ENCODE measurements around the gene TADA2B.
A peak's percentile ranks its signal among the peaks of the same experiment; 100 is the strongest.

TADA2B gene

DNA sequence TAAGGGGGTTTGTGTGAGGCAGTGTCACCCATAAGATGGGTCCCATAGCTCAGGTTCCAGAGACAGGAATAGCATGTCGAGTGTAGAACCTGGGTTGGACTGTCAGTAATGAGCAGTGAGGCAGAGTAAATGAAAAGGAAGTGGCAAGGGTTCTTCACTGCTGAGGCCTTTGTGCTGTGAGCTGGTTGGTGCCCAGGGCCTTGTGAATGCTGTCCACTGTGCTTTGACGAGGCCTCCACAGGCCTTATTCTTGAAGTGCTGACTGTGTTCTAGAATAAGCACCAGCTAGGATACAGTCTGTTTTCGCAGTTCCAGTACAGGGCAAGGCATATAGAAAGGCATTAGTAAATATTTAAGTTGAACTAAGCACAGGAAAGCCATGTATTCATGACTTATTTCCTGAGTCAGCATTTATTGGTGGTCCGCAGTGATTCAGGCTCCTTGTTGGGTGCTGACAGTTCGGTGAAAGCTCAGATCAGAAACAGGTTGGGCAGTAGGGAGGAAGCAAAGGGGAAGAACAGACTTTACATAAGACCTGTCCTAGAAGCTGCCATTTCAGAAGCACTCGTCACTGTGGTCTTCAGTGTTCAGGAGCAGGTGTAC, 25.6 kb upstream of the TADA2B start:
- DNase-seq (ENCODE audit: low read depth): no peak

DNA sequence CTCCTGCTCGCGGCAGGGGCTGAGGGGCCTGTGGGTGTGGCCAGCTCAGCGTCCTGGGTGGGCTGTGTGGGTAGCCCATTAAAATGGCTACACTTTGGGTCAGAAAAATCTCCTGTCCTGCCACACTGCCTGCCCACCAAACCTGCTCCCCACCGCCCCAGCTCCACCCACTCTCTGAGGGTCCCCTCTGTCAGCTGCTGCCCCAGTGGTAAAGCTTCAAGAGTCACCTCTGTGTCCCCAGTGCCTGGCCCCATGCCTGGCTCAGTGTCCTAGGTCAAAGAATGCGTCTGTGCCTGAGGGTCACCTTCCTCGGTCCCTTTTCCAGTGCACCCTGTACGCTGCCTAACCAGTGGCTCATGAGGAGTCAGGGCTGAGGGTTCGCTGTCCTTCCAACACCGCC, 24.9 kb upstream of the TADA2B start:
- DNase-seq (ENCODE audit: low read depth): no peak

DNA sequence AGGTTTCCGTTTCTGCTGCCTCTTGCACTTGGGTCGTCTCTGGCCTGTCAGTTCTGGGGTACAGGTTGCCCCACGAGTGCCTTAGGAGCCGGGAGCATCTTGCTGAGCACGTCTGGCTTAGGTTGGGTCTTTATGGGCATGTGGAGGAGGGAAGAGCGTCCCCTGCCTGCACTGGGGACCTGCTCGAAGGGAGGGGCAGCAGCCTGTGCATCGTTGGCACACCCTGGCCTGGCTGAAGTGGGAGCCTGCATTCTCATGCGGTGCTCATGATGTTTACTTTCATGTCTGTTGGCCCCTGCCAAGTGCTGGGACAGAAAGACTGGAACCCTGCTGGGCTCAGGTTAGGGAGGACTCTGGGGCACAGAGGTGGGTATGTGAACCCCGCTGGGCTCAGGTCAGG, 23.8 kb upstream of the TADA2B start:
- DNase-seq (ENCODE audit: low read depth): no peak

DNA sequence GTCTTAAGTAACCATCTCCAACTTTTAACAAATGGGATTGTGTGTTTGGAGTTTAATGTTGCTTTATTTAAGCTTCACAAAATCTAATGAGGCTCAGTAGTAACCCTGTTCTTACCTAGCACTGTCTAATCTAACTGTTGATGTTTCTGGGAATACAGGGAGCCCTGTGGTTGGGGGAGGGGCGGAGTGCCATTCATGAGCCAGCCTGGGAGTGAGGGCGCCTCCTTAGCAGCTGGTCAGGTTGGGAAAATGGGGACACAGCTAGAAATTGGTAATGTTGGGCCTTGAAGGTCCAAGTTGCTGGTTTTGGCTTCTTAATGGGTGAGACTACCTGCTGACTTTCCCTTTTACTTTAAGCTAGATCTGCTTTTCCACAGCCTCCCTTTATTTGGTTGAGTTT, 22.9 kb upstream of the TADA2B start:
- DNase-seq (ENCODE audit: low read depth): no peak

DNA sequence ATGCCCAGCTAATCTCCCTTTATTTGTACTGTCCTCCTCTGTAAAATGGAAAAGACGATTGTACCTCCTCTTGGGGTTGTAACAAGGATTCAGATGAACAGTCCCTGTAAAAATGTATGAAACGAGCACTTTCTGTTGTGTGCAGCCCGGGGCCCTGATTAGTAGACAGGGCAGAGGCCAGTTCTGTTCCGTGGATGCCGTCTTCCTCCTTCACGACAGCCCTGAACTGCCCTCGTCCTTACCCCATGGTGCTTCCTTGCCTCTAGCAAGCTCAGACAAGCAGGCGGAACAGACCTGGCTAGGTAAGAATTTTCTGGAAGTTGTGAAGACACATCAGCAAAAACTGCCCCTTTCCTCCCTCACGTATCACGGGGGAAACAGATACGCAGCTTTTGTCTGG, 22.3 kb upstream of the TADA2B start:
- no peak for DNase-seq (ENCODE audit: low read depth)

DNA sequence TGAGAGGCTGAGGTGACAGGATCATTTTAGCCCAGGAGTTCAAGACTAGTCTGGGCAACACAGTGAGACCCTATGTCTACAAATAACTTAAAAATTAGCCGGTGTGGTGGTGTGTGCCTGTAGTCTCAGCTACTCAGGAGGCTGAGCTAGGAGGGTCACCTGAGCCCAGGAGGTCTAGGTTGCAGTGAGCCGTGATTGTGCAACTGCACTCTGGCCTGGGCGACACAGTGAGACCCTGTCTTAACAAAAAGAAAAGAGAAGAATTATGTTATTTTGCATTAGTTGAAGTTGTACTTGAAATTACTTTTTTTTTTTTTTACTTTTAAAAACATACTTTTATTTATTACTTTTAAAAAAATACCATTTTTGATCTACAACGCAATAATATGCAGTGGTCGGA, 21.8 kb upstream of the TADA2B start:
- no peak for DNase-seq (ENCODE audit: low read depth)

DNA sequence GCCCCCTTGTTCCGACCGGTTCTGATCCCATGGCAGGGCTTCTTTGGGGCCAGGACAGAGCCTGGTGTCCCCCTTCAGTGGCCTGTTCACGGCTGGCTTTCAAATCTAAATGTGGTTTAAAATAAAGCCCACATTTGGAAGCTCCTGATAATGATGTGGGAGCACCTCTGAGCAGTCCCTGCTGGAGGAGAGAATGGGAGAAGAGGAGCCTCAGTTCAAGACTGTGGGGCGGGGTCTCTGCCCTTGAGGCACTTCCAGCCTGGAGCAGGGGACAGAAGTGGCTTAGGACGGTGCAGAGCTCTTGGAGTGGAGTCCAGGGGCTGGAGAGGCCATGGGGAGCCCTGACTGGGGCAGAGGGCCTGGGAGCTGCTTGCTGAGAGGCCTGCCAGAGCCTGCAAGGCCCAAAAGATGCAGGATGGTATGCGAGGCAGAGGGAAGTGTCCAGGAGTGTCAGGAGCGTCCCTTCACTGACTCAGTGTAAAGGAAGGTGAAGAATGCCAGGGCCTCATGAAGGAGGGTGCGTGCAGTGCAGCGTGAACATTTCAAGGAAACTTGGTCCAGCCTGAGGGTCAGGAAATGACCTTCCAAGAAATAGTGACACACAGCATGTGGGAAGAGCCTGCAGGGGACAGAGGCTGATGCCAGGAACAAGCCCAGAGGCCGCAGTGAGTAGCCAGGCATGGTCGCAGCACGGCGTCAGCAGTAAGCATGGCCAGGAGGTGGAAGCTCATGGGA, 21.1 kb upstream of the TADA2B start:
- peak; percentile 63 for DNase-seq (ENCODE audit: low read depth)

DNA sequence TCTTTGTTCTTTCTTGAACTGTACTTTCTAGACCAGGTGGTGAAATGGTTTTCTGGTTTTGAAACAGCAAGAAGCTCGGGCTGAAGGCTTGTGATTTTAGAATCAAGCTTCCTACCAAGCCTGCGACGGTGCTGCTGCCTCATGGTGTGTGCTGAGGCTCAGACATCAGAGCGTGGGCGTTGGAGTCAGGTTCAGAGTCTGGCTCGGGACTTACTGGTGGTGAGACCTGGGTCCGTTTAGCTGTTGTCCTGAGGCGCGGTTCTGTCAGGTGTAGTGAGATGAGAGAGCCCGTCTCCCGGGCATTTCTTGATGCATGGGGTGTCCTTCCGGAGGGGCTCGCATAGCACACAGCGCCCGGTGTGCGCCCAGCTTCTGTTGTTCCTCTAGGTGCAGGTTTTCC, 19.7 kb upstream of the TADA2B start:
- no peak for DNase-seq (ENCODE audit: low read depth)

DNA sequence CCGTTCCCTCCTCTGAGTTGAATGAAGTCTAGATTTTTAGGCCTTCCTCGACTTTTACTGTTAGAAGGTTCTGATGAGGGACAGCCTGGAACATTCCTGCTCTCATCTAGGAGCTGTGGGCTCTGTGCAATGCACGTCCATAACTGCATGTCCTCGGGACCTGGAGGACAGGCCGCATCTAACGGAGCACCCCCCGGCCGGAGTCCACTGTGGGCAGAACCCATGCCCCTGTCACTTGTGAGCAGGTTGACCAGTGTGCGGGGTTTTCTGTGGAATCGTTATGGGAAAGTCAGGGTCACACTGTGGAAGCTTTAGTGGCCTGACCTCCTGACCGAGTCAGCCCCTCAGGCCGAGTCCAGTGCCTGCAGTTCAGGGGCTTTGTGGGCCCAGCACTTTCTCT, 19.3 kb upstream of the TADA2B start:
- no peak for DNase-seq (ENCODE audit: low read depth)

DNA sequence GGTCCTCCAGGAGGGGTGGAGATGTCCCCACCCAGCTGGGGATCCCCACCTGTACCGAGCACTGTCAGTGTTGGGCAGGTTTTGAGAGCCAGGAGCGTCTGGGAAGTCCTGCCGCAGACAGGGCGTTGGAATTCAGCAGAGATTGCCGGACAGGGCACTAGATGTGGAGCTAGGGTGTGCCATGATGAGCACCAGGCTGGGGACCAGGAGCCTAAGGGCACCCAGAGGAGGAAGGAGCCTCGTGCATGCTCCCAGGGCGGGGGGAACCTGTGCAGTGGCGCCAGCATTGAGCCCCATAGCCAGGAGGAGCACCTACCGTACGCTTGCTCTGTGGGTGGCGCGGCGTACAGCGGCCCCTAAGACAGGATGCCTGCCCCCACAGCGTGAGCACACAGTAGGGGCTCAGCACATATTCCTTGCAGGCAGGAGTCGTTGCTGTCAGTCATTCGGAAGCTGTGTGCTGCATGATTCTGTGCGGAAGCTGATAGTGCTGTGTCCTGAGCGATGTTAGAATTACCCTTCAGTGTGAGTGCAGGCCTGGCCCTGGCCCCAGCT, 18.8 kb upstream of the TADA2B start:
- DNase-seq (ENCODE audit: low read depth): no peak

DNA sequence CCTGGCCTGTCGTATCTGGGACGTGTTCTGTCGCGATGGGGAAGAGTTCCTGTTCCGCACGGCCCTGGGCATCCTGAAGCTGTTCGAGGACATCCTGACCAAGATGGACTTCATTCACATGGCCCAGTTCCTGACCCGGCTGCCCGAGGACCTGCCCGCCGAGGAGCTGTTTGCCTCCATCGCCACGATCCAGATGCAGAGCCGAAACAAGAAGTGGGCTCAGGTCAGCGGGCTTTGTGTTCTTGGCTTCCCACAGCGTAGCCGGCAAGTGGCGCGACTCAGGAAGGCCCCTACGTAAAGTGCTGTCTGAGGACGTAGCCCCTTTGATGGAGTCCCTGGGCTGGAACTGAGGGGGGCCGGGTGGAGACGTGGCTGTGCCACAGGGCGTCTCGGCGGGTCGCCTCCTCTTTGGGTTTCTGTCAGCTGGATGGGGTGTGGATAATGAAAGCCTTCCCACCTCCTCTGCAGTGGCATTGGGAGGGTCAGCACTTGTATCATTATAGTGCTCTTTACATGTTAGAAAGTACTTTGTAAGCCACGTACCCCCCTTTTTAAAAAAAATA, 18.1 kb upstream of the TADA2B start:
- no peak for DNase-seq (ENCODE audit: low read depth)

DNA sequence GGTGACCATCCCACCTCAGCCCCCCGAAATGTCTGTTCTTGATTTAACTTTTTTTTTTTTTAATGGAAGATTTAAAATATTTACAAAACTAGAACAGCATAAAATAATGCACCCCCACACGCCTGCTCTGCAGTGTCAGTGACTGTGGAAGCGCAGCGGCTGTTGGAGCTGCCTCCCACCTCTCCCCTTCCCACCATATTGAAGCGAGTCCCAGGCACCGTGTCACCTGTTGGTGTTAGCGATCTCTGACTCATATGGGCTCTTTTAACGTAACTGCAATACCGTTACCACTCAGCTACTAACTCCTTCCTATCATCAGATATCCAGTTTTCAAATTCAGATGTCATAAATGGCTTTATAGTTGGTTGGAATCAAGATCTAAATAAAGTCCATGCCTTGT, 17.1 kb upstream of the TADA2B start:
- no peak for DNase-seq (ENCODE audit: low read depth)

DNA sequence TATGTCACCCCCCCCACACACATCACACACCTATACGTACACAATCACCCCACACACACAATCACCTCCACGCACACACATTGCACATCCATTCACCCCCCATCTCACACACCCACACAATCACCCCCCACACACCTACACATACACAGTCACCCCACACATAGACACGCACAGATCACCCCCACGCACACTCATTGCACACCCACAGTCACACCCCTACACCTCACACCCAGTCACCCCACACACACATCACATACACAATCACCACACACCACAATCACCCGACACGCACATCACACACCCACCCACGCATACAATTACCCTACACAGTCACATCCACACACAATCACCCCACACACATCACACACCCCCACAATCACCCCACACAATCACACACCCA, 15.9 kb upstream of the TADA2B start:
- no peak for DNase-seq (ENCODE audit: low read depth)

DNA sequence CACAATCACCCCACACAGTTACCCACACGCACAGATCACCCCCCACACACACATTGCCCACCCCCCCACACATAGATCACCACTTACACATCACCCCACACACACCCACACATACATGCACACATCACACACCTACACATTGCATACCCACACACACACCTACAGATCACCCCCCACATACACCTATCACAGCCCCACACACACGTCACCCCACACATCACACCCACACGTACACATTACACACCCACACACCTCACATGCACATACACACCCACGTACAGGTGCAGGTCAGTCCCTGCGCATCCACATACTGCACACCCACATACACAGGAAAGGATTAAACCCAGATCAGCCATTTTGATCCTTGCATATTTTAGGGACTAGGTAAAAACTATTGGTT, 15.3 kb upstream of the TADA2B start:
- no peak for DNase-seq (ENCODE audit: low read depth)

DNA sequence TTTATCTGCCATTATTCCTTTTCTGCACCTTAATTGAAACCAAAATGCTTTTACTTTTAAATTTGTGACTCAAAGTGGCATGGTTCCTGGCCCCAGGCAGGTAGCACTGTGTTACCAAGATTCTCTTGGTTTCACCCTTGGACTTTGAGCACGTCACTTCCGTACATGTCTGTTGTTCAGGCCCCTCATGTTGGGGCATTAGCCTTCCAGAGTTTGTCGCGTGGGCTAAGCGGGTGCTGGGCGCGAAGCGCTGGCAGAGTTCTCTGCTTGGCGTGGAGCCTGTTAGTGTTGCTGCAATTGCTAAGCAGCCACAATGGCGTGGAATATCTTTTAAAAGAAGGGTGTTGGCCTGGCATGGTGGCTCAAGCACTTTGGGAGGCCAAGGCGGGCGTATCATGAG, 14.0 kb upstream of the TADA2B start:
- no peak for DNase-seq (ENCODE audit: low read depth)

DNA sequence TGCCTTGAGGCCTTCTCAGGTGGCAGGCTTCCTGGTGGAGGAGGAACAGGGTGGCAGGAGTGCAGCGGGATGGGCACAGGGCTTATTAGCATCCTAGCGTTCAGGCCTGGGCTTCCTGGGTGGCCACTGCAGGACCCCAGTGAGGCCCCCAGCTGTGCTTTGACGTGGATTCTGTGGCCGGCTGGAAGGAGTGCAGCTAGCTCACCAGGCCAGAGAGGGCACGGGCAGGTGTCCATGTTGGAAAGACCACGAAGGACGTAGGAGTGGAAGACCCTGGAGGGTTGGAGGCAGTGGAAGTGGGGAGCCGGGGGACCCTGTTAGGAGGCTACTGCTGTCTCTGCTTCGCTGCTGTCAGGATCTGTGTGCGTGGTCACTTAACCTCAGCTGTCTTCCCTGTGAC, 13.3 kb upstream of the TADA2B start:
- no peak for DNase-seq (ENCODE audit: low read depth)

DNA sequence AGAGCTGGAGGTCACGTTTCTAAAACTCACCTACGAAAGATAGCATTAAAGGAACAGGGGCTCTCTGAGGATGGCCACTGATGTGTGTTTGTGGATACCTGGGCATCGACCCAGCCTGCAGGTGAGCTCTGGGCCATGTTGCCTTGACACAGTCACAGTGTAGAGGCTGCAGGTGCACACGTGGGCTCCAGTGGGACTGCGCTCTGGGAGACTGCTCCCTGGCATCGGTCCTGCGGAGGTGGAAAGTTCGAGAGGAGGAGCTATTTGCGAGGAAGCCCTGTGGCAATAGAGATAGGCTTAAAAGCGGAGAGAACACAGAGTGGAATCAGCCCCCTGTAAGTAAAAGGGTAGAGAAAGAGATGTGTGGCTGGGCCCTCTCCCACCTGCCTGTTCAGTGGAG, 12.3 kb upstream of the TADA2B start:
- DNase-seq (ENCODE audit: low read depth): no peak

DNA sequence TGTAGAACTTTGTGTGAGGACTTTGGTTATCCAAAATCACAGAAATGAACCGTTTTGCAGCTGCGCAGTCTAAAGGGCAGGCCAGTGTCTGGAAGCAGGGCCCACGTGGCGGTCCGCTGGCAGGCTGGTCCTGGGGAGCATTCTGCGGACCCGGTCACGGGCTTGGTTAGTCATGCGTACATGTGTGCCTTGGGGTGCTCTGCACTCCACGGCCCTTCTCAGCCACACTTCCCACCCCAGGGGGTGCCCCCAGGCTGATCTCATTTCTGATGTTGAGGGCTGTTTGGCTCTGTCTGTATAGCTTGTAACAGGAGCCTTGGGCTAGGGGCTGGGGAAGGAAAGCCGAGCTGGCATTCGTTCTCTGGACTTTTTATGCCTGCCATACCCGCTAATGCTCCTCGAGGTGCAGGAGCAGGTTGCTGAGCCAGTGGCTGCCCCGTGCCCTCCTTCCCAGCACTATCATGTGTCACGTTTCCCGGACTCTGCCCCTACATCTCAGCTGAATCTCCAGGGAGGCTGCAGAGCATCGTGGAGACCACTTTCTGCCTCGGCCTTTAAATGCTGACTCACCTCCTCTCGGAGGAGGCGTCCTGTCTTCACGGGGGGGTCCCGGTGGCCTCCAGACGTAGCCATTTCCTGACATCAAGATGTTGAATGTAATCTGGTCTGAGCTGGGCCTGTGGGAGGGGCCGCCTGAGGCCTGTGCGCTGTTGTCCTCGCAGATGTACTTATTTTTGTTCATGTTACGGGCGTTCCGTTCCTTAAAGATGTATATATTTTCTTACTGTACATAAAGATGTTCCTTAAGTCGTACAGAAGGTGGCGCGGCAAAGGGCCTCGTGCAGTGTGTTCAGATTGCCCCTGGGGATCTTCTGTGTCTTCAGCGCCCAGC, 11.4 kb upstream of the TADA2B start:
- no peak for DNase-seq (ENCODE audit: low read depth)

DNA sequence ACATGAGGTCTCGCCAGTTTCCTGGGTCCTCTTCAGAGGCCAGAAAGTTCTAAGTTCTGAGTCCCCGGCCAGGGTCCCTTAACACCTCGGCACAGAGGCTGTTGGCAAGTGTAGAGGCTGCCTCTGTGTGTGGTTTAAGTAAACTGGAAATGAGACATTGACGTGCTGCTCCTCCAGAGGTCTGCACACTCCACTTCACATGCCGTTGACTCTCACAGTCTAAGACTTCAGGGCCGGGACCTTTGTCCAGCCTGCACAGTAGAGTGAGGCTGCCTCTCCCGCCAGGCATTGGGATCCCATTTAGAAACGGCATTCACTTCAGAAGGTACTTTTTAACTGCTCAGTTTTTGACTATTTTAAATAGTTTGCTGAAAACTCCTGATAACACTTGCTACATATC, 10.6 kb upstream of the TADA2B start:
- no peak for DNase-seq (ENCODE audit: low read depth)

DNA sequence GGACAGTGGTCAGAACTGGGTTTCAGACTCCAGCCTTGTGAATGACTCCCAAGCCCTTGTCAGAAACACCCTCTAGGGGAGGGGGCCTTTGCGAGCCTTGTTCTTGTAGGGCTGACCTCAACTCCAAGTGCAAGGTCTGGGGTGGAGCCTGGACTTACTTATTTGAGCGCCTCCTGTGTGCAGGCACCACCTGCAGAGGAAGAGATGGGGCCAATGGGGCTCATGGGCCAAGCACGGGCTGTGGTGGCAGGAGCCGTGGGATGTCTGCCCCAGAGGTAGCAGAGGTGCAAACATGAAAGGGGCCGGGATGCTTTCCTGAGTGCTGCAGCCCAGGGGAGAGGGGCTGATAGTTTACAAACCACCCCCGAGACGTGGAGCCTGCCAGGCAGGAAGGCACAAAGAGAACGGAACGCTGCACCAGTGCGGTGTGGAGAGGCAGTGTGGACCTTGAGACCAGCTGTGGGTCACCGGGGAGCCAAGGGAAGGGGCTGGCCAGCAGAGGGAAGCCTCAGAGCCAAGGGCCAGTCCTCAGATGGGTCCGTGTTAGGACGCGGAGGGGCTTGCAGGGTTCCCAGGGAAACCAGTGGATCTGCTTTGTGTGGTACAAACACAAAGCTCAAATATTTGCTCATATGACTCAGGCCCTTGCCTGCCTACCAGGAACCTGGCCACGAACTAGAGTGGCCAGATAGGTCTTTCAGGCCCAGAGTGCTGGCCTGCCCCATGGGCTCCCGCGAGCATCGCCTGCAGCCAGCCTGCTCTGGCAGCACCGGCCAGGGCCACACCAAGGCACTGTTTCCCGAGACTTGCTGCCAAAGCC, 8.7 kb upstream of the TADA2B start:
- peak; percentile 42 for DNase-seq (ENCODE audit: low read depth)

DNA sequence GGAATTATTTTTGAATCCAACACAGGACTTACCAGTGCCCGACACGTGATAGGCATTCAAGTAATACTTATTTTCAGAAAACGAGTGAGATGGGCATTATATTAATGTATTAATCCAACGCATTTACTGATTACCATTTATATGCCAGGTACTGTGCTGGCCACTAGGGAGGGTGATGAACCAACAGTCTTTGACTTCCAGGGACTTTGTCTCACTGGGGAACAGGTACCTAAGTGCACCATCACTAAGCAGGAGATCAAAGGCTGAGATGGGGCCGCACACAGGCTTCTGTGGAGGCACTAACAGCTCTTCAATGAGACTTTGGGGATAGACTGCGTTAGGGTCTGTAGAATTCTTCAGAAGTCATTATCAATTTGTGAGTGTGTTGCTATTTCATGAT, 5.7 kb upstream of the TADA2B start:
- no peak for DNase-seq (ENCODE audit: low read depth)

DNA sequence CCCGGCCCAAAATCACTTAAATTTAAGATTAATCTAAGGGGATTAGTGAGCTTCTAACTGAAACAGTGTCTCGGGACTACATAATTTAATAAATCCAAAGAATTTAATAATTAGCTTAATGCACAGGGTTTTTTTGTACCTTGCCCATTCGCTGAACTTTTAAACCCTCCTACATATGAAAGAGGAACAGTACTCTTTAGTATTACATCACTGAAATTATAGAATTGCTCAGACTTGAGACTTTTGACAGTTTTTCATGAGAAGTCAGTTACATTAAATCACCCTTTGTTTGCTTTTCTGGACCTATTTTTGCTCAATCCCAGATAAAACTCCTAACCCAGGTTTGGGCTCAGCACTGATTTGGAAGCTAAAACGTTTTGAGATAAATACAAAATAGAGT, 2.4 kb upstream of the TADA2B start:
- no peak for DNase-seq (ENCODE audit: low read depth)

Data from amniotic epithelial cell (primary cell).